Panc1 (cell line): ENCODE data around the gene EIF4E2.

ENCODE experiments used
- POLR2AphosphoS5 ChIP-seq: IDR thresholded peaks from 2 replicates; pipeline ENCODE4 v1.6.1; 2012; ENCODE audit warnings: mild to moderate bottlenecking, low read depth, low read length, moderate library complexity
- TCF7L2 ChIP-seq: IDR thresholded peaks from 2 replicates; pipeline ENCODE4 v1.6.1; 2011; ENCODE audit warnings: mild to moderate bottlenecking, low read depth, low read length, inconsistent platforms
- TF ChIP-seq, protein P1 (sequence below), 2 experiments: IDR thresholded peaks; 2 replicates each; pipeline ENCODE4 v1.6.1; 2011 to 2012; ENCODE audit warnings: low read depth in 2 of 2, control low read depth in 1 of 2, low read length in 1 of 2, mild to moderate bottlenecking in 1 of 2, moderate library complexity in 1 of 2; ENCODE audit not compliant: insufficient read depth in 1 of 2
- TF ChIP-seq, protein P2 (sequence below): fragments of 450-650 bp; IDR thresholded peaks from 2 replicates; pipeline ENCODE4 v1.5.1; 2017; ENCODE audit warnings: mild to moderate bottlenecking

DNA sequence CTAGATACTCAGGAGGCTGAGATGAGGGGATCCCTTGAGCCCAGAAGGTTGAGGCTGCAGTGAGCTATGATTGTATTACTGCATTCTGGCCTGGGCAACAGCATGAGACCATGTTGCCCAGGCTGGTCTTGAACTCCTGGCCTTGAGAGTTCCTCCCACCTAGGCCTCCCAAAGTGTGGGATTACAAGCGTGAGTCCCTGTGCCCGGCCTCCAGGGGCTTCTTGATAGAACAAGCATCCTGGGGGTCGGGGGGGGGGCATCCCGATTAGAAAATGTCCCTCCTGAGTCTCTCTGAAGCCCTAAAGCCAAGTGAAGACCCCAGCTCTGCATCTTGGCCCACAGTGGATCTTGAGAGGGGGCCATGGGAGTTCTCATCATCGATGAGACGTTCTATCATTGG is 60.6 kb downstream of the EIF4E2 start:
- TF ChIP-seq, protein P1, sequence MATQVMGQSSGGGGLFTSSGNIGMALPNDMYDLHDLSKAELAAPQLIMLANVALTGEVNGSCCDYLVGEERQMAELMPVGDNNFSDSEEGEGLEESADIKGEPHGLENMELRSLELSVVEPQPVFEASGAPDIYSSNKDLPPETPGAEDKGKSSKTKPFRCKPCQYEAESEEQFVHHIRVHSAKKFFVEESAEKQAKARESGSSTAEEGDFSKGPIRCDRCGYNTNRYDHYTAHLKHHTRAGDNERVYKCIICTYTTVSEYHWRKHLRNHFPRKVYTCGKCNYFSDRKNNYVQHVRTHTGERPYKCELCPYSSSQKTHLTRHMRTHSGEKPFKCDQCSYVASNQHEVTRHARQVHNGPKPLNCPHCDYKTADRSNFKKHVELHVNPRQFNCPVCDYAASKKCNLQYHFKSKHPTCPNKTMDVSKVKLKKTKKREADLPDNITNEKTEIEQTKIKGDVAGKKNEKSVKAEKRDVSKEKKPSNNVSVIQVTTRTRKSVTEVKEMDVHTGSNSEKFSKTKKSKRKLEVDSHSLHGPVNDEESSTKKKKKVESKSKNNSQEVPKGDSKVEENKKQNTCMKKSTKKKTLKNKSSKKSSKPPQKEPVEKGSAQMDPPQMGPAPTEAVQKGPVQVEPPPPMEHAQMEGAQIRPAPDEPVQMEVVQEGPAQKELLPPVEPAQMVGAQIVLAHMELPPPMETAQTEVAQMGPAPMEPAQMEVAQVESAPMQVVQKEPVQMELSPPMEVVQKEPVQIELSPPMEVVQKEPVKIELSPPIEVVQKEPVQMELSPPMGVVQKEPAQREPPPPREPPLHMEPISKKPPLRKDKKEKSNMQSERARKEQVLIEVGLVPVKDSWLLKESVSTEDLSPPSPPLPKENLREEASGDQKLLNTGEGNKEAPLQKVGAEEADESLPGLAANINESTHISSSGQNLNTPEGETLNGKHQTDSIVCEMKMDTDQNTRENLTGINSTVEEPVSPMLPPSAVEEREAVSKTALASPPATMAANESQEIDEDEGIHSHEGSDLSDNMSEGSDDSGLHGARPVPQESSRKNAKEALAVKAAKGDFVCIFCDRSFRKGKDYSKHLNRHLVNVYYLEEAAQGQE (IDR thresholded peaks at IDR 0.05; ENCODE audit: insufficient read depth in 1 of 2, low read depth in 2 of 2, low read length in 1 of 2): no peak
- TF ChIP-seq, protein P2, sequence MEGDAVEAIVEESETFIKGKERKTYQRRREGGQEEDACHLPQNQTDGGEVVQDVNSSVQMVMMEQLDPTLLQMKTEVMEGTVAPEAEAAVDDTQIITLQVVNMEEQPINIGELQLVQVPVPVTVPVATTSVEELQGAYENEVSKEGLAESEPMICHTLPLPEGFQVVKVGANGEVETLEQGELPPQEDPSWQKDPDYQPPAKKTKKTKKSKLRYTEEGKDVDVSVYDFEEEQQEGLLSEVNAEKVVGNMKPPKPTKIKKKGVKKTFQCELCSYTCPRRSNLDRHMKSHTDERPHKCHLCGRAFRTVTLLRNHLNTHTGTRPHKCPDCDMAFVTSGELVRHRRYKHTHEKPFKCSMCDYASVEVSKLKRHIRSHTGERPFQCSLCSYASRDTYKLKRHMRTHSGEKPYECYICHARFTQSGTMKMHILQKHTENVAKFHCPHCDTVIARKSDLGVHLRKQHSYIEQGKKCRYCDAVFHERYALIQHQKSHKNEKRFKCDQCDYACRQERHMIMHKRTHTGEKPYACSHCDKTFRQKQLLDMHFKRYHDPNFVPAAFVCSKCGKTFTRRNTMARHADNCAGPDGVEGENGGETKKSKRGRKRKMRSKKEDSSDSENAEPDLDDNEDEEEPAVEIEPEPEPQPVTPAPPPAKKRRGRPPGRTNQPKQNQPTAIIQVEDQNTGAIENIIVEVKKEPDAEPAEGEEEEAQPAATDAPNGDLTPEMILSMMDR: no peak
- TF ChIP-seq TCF7L2: no peak
- TF ChIP-seq POLR2AphosphoS5: no peak
